DMS114 treated with DMSO at 0.1 percent for 48 hours (cell line): ENCODE results near the gene LHFPL5.
A peak's percentile ranks its signal among the peaks of the same experiment; 100 is the strongest.

Experiments used
- DNase-seq: peaks from one replicate; lab custom pipeline; 2025; ENCODE audit not compliant: unreplicated experiment; lab: John Stamatoyannopoulos, UW

LHFPL5 gene

DNA sequence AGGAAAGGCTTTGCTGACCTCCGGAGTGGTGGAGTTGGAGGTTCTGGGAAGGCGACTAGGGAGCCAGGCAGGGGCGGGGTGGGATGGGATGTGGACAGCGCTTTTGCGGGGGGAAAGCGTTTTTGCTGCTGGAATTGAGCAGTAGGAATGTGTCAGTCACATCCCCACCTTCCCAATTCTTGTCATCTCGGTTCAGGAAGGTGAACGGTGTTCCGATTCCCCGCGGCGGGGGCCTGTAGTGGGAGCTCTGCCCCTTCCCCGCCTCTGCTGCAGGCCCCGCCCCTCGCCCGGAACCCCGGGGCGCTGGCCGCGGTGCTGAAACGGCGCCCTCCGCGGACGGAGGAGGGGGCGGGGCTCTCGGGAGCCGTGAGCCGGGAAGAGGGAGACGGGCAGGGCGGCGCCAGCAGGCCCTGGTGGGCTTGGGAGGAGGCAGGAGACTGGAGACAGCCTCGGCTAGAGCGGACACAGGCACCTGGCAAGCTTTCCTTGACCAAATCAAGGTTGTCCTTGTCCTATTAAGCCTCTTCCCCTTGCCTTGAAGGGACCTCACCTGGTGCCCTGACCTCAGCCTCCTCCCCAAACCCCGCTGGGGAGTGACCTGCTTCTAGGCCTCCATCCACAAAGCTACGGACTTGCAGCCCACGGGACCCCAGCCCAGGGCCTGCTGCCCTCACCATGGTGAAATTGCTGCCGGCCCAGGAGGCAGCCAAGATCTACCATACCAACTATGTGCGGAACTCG, at the start of gene LHFPL5:
Gene LHFPL5, plus strand, starts transcription at position 357 of the 741 bp plus-strand sequence. Its CDS starts 319 bp downstream, at position 676.
- no peak for DNase-seq

DNA sequence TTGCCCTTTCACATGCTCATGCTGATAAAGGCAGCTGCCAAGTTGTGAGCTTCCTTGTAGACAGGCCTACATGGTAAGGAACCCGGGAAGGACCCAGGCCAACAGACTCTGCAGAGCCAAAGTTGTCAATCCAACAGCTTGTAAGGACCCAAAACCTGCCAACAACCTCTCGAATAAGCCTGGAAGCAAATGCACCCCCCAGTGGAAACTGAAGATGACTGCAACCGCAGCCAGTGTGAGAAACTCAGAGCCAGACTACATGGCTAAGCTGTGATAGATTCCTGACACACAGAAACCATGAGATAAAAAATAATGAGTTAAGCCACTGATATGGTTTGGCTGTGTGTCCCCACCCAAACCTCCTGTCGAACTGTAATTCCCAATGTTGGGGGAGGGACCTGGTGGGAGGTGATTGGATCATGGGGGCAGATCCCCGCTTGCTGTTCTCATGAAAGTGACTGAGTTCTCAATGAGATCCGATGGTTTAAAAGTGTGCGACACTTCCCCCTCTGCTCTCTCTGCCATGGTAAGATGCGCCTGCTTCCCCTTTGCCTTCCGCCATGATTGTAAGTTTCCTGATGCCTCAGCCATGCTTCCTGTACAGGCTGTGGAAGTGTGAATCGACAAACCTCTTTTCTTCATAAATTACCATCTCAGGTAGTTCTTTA, 47.6 kb upstream of the LHFPL5 start:
- DNase-seq: peak; percentile 38

DNA sequence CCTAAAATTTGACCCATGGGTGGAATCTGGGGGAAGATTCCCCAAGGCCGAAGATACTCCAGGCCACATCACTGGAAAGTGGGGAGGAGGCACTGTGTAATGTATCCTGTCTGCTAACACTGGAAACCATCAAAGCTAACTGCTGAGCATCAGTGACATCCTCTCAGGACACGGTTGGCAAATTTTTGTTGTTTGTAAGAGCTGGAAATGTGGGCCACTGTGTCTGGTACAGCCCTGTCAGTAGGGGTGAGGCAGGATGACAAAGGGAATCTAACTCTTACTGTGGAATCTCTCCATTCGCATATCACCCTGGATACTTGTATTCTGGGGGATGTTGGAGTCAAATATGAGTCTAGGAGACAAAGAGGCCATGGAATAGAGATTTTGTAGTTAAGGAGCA, 45.7 kb upstream of the LHFPL5 start:
- DNase-seq: no peak

DNA sequence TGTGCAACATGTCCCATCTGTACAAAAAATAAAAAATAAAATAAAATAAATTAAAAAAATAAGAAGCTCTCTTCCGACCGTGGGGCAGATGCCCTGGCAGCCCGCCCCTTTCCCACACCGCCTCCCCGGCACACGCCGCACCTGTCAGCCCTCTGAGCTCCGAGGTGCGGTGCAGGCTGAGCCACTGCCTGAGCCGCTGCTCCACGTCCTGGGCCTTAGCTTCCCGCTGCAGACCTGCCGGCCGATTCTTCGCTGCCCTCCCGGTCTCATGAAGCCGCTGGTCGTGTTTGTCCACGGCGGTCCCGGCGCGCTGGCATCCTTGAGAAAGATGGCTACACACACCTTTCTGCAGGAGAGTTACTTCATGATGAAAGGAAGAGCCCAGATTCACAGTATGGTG, 39.4 kb upstream of the LHFPL5 start:
- DNase-seq: no peak

DNA sequence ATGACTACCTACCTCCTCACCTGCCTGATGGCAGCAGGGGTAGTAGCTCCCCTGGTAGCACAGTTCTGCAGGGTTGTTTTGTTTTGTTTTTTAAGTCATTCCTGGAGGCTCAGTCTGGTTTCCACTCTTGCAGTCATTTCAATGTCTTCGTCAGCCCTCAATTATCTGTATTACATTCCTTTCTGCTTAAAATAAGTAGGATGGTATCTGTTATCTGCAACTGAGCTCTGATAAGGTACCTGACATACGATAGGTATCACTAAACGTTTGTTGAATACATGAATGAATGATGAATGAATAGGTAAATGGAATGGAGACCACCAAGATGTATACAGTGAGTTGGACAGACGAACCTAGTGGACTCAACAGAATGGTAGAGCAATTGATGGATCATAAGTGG, 35.9 kb upstream of the LHFPL5 start:
- DNase-seq: no peak

DNA sequence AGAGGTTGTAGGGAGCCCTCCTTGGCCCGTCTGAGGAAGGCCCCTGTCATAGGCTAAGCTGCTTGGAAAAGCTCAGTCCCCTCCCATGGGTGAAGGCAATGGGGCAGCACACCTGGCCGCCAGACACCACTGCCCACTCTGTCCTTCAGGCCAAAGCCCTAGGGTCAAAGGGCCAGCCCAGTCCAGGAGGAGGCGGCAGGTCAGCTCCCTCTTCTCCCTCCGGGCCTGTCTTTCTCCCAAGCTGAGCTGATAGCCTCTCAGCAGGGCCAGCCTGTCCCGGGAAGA, 33.9 kb upstream of the LHFPL5 start:
- DNase-seq: no peak

DNA sequence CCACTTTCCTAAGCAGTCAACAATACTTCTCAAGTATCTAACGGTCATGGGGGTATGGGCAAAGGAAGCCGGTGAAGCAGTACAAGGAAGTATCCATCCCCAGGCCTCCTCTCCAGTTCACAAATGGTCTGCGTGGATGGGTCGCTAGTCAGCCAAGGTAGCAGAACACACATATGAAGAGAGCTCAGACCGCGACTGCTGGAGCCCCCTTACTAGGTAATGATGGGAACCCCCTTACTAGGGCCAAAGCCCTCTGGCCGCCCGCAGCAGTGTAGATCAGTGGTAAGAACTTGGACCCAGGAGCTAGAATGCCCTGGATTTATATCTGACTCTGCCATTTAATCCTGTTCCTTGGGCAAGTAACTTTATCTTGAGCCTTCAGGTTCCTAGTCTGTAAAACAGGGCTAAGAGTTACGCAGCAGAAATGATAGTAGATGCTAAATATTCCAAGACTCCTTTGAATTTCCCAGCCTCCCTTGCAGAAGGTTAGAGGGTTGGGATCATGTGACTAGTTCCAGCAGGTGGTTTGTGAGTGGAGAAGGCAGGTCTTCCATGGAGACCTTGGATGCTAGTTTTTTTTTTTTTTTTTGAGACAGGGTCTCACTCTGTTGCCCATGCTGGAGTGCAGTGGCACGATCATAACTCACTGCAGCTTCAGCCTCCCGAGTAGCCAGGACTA, 30.9 kb upstream of the LHFPL5 start:
- DNase-seq: no peak

DNA sequence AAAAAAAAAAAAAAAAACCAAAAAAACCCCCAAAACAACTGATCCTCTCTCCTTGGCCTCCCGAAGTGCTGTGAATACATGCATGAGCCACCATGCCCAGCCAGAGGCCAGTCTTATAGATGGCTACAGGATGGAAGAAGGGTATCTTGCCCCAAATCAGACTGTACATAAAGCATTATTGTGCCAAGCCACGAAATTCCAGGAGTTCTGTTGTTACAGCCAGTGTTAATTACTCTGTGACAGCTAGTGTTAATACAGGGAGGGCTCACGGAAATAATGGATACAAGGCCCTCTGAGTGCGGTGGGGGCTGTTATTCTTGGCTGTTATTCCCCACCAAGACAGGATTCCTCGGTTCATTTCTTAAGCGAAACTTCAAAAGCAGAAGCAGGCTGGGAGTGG, 30.1 kb upstream of the LHFPL5 start:
- no peak for DNase-seq

DNA sequence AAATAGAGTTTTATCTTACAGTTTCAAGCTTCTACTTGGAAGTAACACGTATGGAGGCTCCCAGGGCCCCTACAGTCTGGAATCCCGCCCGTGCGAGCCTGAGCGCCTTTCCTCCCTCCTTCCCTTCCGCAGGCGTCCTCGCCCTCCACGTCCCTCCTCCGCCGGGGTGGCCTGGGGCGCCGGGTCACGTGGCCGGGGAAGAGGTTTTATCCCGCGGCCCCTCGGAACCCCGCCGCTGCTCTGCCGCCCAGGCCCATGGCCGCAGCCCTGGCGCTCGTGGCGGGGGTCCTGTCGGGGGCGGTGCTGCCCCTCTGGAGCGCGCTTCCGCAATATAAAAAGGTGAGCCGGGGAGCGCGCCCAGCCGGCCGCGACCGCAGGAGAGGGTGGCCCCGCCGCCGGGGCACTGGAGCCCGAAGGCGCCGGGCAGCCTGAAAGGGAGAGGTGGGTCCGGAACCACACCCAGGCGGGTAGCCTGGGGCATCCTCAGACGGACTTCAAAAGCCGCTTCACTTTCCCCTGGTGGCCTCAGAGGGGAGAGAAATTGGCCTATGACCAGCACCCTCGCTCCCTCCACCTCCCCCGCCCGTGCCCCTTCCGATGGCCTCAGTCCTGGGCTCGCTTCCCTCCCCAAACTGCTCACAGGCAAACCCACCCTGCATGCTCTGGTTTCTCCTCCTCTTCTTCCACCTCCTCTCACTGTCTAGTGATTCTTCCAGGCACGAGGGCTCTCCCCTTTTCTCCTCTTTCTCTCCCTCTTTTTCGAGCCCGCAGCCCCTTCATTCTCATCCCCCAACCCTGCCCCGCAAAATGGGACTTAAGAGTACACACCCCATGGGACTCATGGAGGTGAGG, 28.6 kb upstream of the LHFPL5 start, which contains the start of gene CLPSL2:
Gene CLPSL2, plus strand, starts transcription at position 235 of the 852 bp plus-strand sequence. Its CDS starts 21 bp downstream, at position 256.
- no peak for DNase-seq

DNA sequence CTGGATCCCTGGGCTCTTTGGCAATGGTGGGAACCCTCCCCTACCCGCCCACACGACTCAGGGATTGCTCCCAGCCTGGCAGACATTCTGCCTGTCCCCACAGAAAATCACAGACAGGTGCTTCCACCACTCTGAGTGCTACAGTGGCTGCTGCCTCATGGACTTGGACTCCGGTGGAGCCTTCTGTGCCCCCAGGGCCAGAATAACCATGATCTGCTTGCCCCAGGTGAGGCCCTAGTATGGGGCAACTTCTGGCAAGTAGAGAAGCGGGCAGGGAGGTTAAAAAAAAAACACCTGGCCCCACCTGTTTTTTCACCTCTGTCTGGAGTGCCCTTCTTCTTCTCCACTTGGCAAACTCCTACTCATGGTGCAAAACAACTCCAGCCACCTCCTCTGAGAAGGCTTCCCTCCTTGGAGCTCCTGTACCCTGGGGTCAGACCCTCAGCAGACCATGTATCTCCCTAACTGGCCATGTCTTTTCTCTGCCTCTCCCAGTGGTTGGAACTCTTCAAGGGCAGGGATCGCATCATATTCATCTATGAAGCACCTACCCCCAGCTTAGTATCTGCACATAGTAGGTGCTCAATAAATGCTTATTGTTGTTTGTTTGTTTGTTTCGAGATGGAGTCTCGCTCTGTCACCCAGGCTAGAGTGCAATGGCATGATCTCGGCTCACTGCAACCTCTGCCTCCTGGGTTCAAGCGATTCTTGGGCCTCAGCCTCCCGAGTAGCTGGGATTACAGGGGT, 27.6 kb upstream of the LHFPL5 start:
- no peak for DNase-seq

DNA sequence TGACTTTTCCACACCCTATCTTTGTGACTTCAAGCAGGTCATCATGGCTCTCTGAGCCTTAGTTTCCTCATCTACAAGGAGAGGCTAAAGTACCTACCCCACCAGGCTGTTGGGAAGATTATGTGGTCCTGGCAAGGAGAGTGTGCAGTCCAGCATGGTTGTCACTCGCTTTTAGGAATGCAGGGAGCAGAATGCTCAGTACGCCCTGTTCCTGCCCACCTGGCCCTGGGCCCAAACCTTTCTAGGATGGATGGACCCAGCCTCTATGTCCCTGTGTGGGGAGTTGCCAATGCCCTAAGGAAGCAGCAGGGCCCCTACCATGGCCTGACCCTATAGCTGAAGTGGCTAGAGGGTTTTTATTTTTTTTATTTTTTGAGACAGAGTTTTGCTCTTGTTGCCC, 26.7 kb upstream of the LHFPL5 start:
- DNase-seq: no peak

DNA sequence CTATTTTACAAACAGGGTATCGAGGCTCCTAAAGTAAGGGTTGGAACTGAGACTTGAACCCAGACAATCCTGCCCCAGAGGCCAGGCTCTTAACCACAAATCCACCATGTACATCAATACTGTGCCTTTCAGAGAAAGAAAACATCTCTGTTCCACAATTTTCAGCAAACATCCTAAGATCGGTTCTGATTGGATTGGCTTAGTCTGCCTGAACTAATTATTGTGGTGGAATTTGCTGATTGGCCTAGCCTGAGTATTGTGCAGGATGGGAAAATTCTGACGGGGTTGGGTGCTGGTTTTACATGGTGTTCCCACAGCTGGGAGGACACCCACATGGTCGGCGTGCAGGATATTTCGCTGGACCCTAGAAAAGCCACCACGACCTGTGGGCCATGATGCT, 24.4 kb upstream of the LHFPL5 start, which contains the start of gene CLPSL1:
Gene CLPSL1, plus strand, starts transcription at position 301 of the 400 bp plus-strand sequence. Its CDS starts 92 bp downstream, at position 393.
- DNase-seq: no peak

DNA sequence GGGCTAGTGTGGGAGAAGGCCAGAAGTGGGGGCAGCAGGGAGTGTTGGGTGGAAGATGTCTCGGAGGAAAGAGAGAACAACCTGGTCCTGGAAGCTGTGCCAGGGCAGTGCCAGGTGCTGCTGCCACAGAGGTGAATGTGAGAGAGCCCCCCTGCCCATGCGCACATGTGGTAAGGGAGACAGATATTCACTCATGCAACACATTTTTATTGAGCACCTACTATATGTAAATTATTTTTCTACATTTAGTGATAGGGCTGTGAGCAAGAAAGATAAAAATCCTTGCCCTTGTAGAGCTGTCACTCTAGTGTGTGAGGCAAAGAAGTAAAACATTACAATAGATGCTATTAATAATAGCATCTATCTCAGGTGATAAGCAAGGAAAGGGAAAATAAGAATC, 23.9 kb upstream of the LHFPL5 start:
- no peak for DNase-seq

DNA sequence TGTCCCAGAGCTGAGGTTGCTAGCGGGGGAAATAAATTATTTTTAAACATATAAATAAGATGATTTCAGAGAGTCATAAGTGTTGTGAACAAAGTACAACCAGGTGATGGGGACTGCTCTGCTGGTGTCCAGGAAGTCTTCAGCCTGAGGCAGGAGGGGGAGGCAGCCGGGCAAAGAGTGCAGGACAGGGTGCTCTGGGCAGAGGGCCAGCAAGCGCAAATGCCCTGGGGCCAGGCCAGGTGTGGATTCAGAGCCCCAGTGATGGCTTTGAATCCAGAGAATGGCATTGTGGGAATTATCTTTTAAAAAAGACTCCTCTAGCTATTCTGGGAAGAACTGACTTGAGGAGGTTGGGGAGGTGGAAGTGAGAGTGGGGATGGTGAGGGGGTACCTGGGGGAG, 22.7 kb upstream of the LHFPL5 start:
- no peak for DNase-seq

DNA sequence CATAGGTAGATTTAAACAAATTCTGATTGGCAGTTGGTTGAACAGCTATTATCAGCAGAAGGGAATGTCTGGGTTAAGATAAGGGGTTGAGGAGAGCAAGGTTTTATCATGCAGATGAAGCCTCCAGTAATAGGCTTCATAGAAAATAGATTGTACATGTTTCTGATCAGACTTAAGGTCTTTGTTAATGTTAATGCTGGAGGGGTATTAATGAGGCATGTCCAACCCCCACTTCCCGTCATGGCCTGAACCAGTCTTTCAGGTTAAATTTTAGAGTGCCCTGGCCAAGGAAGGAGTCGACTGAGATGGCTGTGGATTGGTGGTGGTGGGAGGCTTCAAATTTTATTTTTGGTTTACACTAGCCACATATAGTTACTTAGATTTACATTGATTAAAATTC, 21.0 kb upstream of the LHFPL5 start:
- DNase-seq: no peak

DNA sequence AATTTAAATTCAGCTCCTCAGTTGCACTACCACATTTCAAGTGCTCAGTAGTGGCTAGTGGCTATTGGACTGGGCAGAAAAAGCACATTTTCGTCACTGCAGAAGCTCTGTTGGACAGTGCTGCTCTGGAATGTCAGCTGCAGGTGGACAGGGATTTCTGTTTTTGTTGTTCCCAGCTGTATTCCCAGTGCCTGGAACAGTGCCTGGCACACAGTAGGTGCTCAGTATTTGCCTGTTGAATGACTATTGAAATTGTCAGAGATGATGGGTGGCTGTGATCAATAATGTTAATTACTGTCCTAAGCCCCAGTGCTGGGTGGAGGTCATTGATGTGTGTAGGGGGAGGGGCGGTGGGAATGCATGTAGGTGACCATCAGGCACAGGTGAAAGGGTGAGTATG, 18.9 kb upstream of the LHFPL5 start:
- DNase-seq: no peak

DNA sequence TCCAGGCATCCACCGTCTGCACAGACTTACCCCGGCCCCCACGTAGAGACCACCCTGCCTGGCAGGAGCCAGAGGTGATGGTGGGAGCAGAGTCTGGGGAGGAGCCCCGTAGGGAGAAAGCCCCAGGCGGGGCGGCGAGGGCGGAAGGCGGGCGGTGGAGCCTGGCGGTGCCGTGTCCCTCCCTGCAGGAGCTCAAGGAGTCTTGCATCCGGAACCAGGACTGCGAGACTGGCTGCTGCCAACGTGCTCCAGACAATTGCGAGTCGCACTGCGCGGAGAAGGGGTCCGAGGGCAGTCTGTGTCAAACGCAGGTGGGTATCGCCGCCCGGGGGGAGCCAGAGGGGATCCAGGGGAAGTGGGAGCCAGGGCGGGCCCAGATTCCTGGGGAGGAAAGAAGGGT, 18.3 kb upstream of the LHFPL5 start:
- no peak for DNase-seq

DNA sequence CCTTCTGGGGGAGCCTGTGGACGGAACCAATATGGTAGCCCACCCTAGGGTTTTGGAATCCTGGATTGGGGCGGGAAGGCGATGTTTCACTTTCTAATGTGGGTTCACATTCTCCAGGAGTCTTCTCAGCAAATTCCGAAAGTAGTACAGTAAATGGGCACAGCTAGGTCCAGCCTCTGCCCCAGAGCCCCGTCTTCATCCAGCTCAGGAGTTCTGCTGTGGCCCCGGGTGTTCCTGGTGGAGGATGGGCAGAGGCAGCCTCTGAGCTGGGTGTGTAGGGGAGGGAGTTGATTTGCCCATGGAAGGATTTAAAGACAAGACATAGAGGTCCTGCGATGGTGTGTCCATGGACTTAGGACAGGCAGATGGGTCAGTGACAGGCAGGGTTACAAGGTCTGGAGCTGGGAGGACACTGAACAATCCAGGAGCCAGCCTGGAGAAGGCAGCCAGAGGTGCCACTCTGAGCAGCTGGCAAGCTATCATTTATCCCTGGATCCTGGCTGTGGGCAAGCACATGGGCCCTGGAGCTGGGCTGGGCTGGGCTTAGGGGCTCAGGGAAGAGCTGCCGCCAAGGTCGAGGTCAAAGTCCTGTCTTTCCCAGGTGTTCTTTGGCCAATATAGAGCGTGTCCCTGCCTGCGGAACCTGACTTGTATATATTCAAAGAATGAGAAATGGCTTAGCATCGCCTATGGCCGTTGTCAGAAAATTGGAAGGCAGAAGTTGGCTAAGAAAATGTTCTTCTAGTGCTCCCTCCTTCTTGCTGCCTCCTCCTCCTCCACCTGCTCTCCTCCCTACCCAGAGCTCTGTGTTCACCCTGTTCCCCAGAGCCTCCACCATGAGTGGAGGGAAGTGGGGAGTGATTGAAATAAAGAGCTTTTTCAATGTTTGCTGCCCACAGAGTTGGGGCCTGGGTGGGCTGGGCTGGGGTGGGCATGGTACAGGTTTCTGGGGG, 17.6 kb upstream of the LHFPL5 start:
- DNase-seq: no peak

DNA sequence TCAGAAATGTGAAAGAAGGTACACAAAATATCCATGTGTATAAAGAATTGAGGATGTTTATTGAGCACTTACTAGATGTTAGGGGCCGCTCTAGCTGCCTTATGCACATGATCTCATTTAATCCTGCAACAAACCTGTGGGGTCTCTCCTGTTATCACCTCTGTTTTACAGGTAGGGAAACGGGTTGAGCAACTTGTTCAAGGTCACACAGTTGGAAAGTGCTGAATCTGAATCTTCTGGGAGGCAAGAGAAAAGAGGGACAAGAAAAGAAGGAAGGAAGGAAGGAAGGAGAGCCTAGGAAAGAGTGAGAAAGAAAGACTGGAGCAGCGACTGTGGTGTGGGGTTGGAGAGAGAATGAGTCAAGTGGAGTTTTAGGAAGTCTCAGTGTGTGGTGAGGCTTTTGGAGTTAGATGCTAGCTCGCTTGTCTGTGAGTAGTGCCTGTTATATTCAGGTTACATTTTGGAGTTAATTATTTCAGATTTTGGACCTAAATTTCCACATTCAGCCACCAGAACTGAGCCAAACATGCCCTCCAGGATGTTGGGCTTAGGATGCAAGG, 16.6 kb upstream of the LHFPL5 start:
- no peak for DNase-seq
